Measurements from ENCODE around the gene NFKB2. TPM values are rescaled to one million over a fixed set of nuclear protein-coding genes. Genes with fewer than 3 reads are reported as not detected.

Gene NFKB2
- total and polyA plus RNA-seq, 2 of the 8 experiments (the other 6 are each of a cell fraction or from before 2014, with no cell fraction given), result 20.4 to 31.4 TPM

GRCh38 chr10:102450374-102451104, 55.0 kb downstream of the NFKB2 start (continued):
- TF ChIP-seq, protein P1, sequence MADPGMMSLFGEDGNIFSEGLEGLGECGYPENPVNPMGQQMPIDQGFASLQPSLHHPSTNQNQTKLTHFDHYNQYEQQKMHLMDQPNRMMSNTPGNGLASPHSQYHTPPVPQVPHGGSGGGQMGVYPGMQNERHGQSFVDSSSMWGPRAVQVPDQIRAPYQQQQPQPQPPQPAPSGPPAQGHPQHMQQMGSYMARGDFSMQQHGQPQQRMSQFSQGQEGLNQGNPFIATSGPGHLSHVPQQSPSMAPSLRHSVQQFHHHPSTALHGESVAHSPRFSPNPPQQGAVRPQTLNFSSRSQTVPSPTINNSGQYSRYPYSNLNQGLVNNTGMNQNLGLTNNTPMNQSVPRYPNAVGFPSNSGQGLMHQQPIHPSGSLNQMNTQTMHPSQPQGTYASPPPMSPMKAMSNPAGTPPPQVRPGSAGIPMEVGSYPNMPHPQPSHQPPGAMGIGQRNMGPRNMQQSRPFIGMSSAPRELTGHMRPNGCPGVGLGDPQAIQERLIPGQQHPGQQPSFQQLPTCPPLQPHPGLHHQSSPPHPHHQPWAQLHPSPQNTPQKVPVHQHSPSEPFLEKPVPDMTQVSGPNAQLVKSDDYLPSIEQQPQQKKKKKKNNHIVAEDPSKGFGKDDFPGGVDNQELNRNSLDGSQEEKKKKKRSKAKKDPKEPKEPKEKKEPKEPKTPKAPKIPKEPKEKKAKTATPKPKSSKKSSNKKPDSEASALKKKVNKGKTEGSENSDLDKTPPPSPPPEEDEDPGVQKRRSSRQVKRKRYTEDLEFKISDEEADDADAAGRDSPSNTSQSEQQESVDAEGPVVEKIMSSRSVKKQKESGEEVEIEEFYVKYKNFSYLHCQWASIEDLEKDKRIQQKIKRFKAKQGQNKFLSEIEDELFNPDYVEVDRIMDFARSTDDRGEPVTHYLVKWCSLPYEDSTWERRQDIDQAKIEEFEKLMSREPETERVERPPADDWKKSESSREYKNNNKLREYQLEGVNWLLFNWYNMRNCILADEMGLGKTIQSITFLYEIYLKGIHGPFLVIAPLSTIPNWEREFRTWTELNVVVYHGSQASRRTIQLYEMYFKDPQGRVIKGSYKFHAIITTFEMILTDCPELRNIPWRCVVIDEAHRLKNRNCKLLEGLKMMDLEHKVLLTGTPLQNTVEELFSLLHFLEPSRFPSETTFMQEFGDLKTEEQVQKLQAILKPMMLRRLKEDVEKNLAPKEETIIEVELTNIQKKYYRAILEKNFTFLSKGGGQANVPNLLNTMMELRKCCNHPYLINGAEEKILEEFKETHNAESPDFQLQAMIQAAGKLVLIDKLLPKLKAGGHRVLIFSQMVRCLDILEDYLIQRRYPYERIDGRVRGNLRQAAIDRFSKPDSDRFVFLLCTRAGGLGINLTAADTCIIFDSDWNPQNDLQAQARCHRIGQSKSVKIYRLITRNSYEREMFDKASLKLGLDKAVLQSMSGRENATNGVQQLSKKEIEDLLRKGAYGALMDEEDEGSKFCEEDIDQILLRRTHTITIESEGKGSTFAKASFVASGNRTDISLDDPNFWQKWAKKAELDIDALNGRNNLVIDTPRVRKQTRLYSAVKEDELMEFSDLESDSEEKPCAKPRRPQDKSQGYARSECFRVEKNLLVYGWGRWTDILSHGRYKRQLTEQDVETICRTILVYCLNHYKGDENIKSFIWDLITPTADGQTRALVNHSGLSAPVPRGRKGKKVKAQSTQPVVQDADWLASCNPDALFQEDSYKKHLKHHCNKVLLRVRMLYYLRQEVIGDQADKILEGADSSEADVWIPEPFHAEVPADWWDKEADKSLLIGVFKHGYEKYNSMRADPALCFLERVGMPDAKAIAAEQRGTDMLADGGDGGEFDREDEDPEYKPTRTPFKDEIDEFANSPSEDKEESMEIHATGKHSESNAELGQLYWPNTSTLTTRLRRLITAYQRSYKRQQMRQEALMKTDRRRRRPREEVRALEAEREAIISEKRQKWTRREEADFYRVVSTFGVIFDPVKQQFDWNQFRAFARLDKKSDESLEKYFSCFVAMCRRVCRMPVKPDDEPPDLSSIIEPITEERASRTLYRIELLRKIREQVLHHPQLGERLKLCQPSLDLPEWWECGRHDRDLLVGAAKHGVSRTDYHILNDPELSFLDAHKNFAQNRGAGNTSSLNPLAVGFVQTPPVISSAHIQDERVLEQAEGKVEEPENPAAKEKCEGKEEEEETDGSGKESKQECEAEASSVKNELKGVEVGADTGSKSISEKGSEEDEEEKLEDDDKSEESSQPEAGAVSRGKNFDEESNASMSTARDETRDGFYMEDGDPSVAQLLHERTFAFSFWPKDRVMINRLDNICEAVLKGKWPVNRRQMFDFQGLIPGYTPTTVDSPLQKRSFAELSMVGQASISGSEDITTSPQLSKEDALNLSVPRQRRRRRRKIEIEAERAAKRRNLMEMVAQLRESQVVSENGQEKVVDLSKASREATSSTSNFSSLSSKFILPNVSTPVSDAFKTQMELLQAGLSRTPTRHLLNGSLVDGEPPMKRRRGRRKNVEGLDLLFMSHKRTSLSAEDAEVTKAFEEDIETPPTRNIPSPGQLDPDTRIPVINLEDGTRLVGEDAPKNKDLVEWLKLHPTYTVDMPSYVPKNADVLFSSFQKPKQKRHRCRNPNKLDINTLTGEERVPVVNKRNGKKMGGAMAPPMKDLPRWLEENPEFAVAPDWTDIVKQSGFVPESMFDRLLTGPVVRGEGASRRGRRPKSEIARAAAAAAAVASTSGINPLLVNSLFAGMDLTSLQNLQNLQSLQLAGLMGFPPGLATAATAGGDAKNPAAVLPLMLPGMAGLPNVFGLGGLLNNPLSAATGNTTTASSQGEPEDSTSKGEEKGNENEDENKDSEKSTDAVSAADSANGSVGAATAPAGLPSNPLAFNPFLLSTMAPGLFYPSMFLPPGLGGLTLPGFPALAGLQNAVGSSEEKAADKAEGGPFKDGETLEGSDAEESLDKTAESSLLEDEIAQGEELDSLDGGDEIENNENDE (IDR thresholded peaks at IDR 0.05; ENCODE audit: insufficient replicate concordance, low read length), result no peak
- TF ChIP-seq HDAC6 (IDR thresholded peaks at IDR 0.05; ENCODE audit: low read depth, low read length) (no peak), HDAC2 (IDR thresholded peaks at IDR 0.05; ENCODE audit: borderline replicate concordance in 1 of 2, low read depth in 2 of 2, low read length in 2 of 2) (peak in 1 of 2 experiments; percentile 58; a peak in 1 of 4 replicates), JUN (IDR thresholded peaks at IDR 0.05; ENCODE audit: low read depth, low read length) (no peak), GABPA (IDR thresholded peaks at IDR 0.05; ENCODE audit: borderline replicate concordance, insufficient read depth, low read length) (0 out of 2 replicates have a peak, but pooled peaks have one; percentile 13)
- TF ChIP-seq, protein P2, sequence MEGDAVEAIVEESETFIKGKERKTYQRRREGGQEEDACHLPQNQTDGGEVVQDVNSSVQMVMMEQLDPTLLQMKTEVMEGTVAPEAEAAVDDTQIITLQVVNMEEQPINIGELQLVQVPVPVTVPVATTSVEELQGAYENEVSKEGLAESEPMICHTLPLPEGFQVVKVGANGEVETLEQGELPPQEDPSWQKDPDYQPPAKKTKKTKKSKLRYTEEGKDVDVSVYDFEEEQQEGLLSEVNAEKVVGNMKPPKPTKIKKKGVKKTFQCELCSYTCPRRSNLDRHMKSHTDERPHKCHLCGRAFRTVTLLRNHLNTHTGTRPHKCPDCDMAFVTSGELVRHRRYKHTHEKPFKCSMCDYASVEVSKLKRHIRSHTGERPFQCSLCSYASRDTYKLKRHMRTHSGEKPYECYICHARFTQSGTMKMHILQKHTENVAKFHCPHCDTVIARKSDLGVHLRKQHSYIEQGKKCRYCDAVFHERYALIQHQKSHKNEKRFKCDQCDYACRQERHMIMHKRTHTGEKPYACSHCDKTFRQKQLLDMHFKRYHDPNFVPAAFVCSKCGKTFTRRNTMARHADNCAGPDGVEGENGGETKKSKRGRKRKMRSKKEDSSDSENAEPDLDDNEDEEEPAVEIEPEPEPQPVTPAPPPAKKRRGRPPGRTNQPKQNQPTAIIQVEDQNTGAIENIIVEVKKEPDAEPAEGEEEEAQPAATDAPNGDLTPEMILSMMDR (IDR thresholded peaks at IDR 0.05; ENCODE audit: control extremely low read depth in 1 of 3, insufficient read depth in 1 of 3, low read depth in 1 of 3, low read length in 3 of 3), result no peak
